GM18867 (cell line): ENCODE data around the gene C1QTNF12.

Experiments used
- ATAC-seq: cut with Tn5 transposase; IDR thresholded peaks from one replicate; pipeline ENCODE4 v1.9.1; 2021; ENCODE audit warnings: mild to moderate bottlenecking, moderate library complexity; ENCODE audit not compliant: unreplicated experiment

Gene C1QTNF12

GRCh38 chr1:1242461-1243265 is 3.9 kb downstream of the C1QTNF12 start:
- no peak for ATAC-seq

GRCh38 chr1:1241588-1242219 is 4.8 kb downstream of the C1QTNF12 start:
- ATAC-seq: no peak

GRCh38 chr1:1240822-1241587 is 5.5 kb downstream of the C1QTNF12 start:
- ATAC-seq: no peak

- no peak for ATAC-seq
These were observed 6.2 kb downstream of the C1QTNF12 start for GRCh38 chr1:1240348-1240732.

- ATAC-seq: no peak
These were observed 6.7 kb downstream of the C1QTNF12 start for GRCh38 chr1:1239614-1240347.

GRCh38 chr1:1239227-1239613 is 7.3 kb downstream of the C1QTNF12 start:
- no peak for ATAC-seq

- ATAC-seq: no peak
These were observed 7.8 kb downstream of the C1QTNF12 start for GRCh38 chr1:1238702-1239178.

- ATAC-seq: no peak
These were observed 8.4 kb downstream of the C1QTNF12 start for GRCh38 chr1:1237874-1238701.

GRCh38 chr1:1236945-1237873 is 9.3 kb downstream of the C1QTNF12 start:
- no peak for ATAC-seq

- ATAC-seq: no peak
These were observed 10.3 kb downstream of the C1QTNF12 start for GRCh38 chr1:1236176-1236763.

- no peak for ATAC-seq
These were observed 11.3 kb downstream of the C1QTNF12 start for GRCh38 chr1:1235016-1235744.

GRCh38 chr1:1234180-1234808 is 12.2 kb downstream of the C1QTNF12 start:
- no peak for ATAC-seq

- no peak for ATAC-seq
These were observed 13.0 kb downstream of the C1QTNF12 start for GRCh38 chr1:1233567-1233892.

GRCh38 chr1:1232796-1233566 is 13.5 kb downstream of the C1QTNF12 start:
- no peak for ATAC-seq

GRCh38 chr1:1232208-1232795 is 14.2 kb downstream of the C1QTNF12 start, which contains the start of gene B3GALT6:
B3GALT6 (plus strand) TSS chr1:1232237; CDS start chr1:1232279, 42 bp downstream.
- ATAC-seq: no peak
